HEK293 (cell line): ENCODE measurements around the gene SNX15.

Experiments
- CTCF ChIA-PET: fragments of 350-600 bp; formaldehyde crosslinking; extraction: SDS; loops from one replicate; lab custom pipeline; 2021; ENCODE audit warnings: antibody characterized with exemption; lab: Yijun Ruan, JAX
- POLR2A ChIA-PET: fragments of 300-600 bp; formaldehyde crosslinking; extraction: SDS; loops from one replicate; lab custom pipeline; 2020; ENCODE audit warnings: antibody characterized with exemption, inconsistent platforms; lab: Yijun Ruan, JAX
- H3K27ac ChIP-seq: fragments of 200-500 bp; sonication (Bioruptor generic); 2 replicates; pipeline ENCODE4 v1.5.1; 2014; ENCODE audit warnings: low read depth, low read length, control low read depth, inconsistent platforms; ENCODE audit errors: extremely low read depth
- H3K36me3 ChIP-seq, 2 experiments: fragments of 200-500 bp in 1 of 2; sonication (Bioruptor generic) in 1 of 2; 1 replicate in 1 of 2; 2 replicates in 1 of 2; pipeline ENCODE4 v1.5.1; 2014 to 2017; ENCODE audit warnings: inconsistent platforms in 2 of 2, low read length in 2 of 2; ENCODE audit not compliant: control insufficient read depth in 2 of 2, insufficient read depth in 1 of 2
- H3K4me1 ChIP-seq: fragments of 200-500 bp; sonication (Bioruptor generic); 2 replicates; pipeline ENCODE4 v1.5.1; 2014; ENCODE audit warnings: mild to moderate bottlenecking, low read length, inconsistent platforms; ENCODE audit not compliant: control insufficient read depth, insufficient read depth
- H3K4me3 ChIP-seq: 2 replicates; pipeline ENCODE4 v1.5.1; 2011; ENCODE audit warnings: low read depth, mild to moderate bottlenecking, control low read depth, low read length, moderate library complexity
- H3K9me3 ChIP-seq: fragments of 200-500 bp; sonication (Bioruptor generic); 2 replicates; pipeline ENCODE4 v1.5.1; 2014; ENCODE audit warnings: low read depth, low read length, inconsistent platforms; ENCODE audit not compliant: control insufficient read depth, insufficient read depth
- BCL11B ChIP-seq: fragments of 450-650 bp; formaldehyde crosslinking; IDR thresholded peaks from 2 replicates; pipeline ENCODE4 v1.5.1; 2016; ENCODE audit warnings: low read depth, missing biosample characterization, missing genetic modification characterization
- BCL6B ChIP-seq: fragments of 450-650 bp; formaldehyde crosslinking; IDR thresholded peaks from 2 replicates; pipeline ENCODE4 v1.5.1; 2017; ENCODE audit warnings: missing biosample characterization, missing genetic modification characterization
- EGR2 ChIP-seq: fragments of 450-650 bp; formaldehyde crosslinking; IDR thresholded peaks from 2 replicates; pipeline ENCODE4 v1.5.1; 2016; ENCODE audit warnings: low read depth, missing biosample characterization, missing genetic modification characterization
- GLI2 ChIP-seq: fragments of 450-650 bp; formaldehyde crosslinking; IDR thresholded peaks from 2 replicates; pipeline ENCODE4; 2017; ENCODE audit warnings: missing biosample characterization, missing genetic modification characterization, low read depth, borderline replicate concordance
- GLI4 ChIP-seq: fragments of 450-650 bp; formaldehyde crosslinking; IDR thresholded peaks from 2 replicates; pipeline ENCODE4 v1.5.1; 2016; ENCODE audit warnings: missing biosample characterization, missing genetic modification characterization
- GLIS1 ChIP-seq: fragments of 450-650 bp; formaldehyde crosslinking; IDR thresholded peaks from 2 replicates; pipeline ENCODE4 v1.5.1; 2016; ENCODE audit warnings: missing biosample characterization, missing genetic modification characterization
- GLIS2 ChIP-seq: fragments of 450-650 bp; formaldehyde crosslinking; IDR thresholded peaks from 2 replicates; pipeline ENCODE4 v1.5.1; 2016; ENCODE audit warnings: missing biosample characterization, missing genetic modification characterization
- KLF1 ChIP-seq: fragments of 450-650 bp; formaldehyde crosslinking; IDR thresholded peaks from 2 replicates; pipeline ENCODE4 v1.5.1; 2016; ENCODE audit warnings: missing biosample characterization, missing genetic modification characterization
- PATZ1 ChIP-seq: fragments of 450-650 bp; formaldehyde crosslinking; IDR thresholded peaks from 2 replicates; pipeline ENCODE4 v1.5.1; 2016; ENCODE audit warnings: missing biosample characterization, missing genetic modification characterization
- PRDM4 ChIP-seq: fragments of 450-650 bp; formaldehyde crosslinking; IDR thresholded peaks from 2 replicates; pipeline ENCODE4 v1.5.1; 2017; ENCODE audit warnings: missing biosample characterization, missing genetic modification characterization
- ZEB2 ChIP-seq: fragments of 450-650 bp; formaldehyde crosslinking; IDR thresholded peaks from 2 replicates; pipeline ENCODE4 v1.5.1; 2016; ENCODE audit warnings: missing biosample characterization, missing genetic modification characterization
- ZNF132 ChIP-seq: fragments of 450-650 bp; formaldehyde crosslinking; IDR thresholded peaks from 2 replicates; pipeline ENCODE4 v1.5.1; 2017; ENCODE audit warnings: missing biosample characterization, missing genetic modification characterization, borderline replicate concordance
- ZNF157 ChIP-seq: fragments of 450-650 bp; formaldehyde crosslinking; IDR thresholded peaks from 2 replicates; pipeline ENCODE4 v1.5.1; 2016; ENCODE audit warnings: missing biosample characterization, missing genetic modification characterization
- ZNF175 ChIP-seq: fragments of 450-650 bp; formaldehyde crosslinking; IDR thresholded peaks from 2 replicates; pipeline ENCODE4 v1.5.1; 2016; ENCODE audit warnings: missing biosample characterization, missing genetic modification characterization
- ZNF184 ChIP-seq: fragments of 450-650 bp; IDR thresholded peaks from 2 replicates; pipeline ENCODE4 v1.5.1; 2018; ENCODE audit warnings: missing biosample characterization, mild to moderate bottlenecking, missing genetic modification characterization
- ZNF19 ChIP-seq: fragments of 450-650 bp; formaldehyde crosslinking; IDR thresholded peaks from 2 replicates; pipeline ENCODE4; 2016; ENCODE audit warnings: missing biosample characterization, missing genetic modification characterization, low read depth
- ZNF311 ChIP-seq: fragments of 450-650 bp; formaldehyde crosslinking; IDR thresholded peaks from 2 replicates; pipeline ENCODE4 v1.5.1; 2017; ENCODE audit warnings: missing biosample characterization, missing genetic modification characterization, borderline replicate concordance
- ZNF621 ChIP-seq: fragments of 450-650 bp; formaldehyde crosslinking; IDR thresholded peaks from 2 replicates; pipeline ENCODE4 v1.5.1; 2017; ENCODE audit warnings: missing biosample characterization, missing genetic modification characterization
- ZNF629 ChIP-seq: fragments of 450-650 bp; formaldehyde crosslinking; IDR thresholded peaks from 2 replicates; pipeline ENCODE4 v1.5.1; 2017; ENCODE audit warnings: missing biosample characterization, missing genetic modification characterization
- ZNF654 ChIP-seq: fragments of 450-650 bp; formaldehyde crosslinking; IDR thresholded peaks from 2 replicates; pipeline ENCODE4 v1.5.1; 2016; ENCODE audit warnings: low read depth, missing biosample characterization, missing genetic modification characterization
- ZNF677 ChIP-seq: fragments of 450-650 bp; IDR thresholded peaks from 2 replicates; pipeline ENCODE4 v1.5.0; 2018; ENCODE audit warnings: missing biosample characterization, mild to moderate bottlenecking, missing genetic modification characterization, moderate library complexity
- ZNF701 ChIP-seq: fragments of 450-650 bp; formaldehyde crosslinking; IDR thresholded peaks from 2 replicates; pipeline ENCODE4 v1.5.1; 2016; ENCODE audit warnings: missing biosample characterization, missing genetic modification characterization
- ZNF830 ChIP-seq: fragments of 450-650 bp; IDR thresholded peaks from 2 replicates; pipeline ENCODE4 v1.5.0; 2018; ENCODE audit warnings: missing biosample characterization, missing genetic modification characterization, low read depth, mild to moderate bottlenecking, moderate library complexity
- TF ChIP-seq, protein P1 (sequence below): fragments of 450-650 bp; formaldehyde crosslinking; IDR thresholded peaks from 2 replicates; pipeline ENCODE4 v1.5.1; 2016; ENCODE audit warnings: missing biosample characterization, missing genetic modification characterization
- TF ChIP-seq, protein P2 (sequence below): fragments of 450-650 bp; formaldehyde crosslinking; IDR thresholded peaks from 2 replicates; pipeline ENCODE4 v1.5.1; 2017; ENCODE audit warnings: missing biosample characterization, missing genetic modification characterization

The SNX15 gene

DNA sequence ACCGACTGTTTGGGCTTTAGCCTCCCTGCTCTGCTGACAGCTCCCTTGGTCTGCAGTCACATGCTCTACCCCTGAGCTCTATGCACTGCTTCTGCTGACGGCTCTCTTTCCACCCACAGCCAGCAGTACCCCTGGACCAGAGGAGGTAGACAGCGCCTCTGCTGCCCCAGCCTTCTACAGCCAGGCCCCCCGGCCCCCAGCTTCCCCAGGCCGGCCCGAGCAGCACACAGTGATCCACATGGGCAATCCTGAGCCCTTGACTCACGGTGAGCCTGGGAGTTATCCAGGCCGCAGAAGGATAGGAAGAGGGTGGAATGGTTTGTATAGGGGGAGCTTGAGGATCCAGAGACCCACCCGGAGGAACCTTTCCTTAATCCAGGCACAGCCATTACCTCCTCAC is 59.6 kb downstream of the SNX15 start (continued):
- TF ChIP-seq ZNF157 (tag by site-specific recombination), result no peak
- no peak for TF ChIP-seq ZNF830 (tag by site-specific recombination)
- TF ChIP-seq KLF1 (tag by site-specific recombination), result no peak
- no peak for TF ChIP-seq ZNF175 (tag by site-specific recombination)
- no peak for TF ChIP-seq GLI4
- no peak for TF ChIP-seq ZNF654 (tag by site-specific recombination)
- TF ChIP-seq GLIS1, result no peak
- TF ChIP-seq, all 188 proteins: peak for 0

DNA sequence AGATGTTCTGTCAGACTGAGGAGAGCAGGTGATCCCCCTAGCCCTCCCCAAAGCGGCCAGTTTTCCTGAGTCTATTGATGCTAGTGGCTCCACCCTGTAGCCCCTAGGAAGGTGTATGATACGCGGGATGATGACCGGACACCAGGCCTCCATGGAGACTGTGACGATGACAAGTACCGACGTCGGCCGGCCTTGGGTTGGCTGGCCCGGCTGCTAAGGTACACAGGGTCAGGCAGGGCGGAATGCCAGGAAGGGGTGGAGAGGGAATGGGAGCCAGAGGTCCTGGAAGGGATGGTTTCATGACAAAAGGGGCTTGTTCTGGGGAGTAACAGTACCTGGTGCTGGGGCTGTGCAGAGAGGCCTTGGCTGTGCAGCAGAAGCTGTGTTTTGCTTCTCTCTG is 60.0 kb downstream of the SNX15 start:
- peaks cover 0 to 56% of the 10 kb centered on the region in 2 experiments; a peak in 1 of 3 replicates for H3K36me3 ChIP-seq
- H3K4me3 ChIP-seq, result no peak overlapping the region
- peaks cover 3% of the 10 kb centered on the region; the same call in 1 of the 2 replicates for H3K4me1 ChIP-seq
- H3K9me3 ChIP-seq, result no peaks in the 10 kb centered on the region
- no peak overlapping the region for H3K27ac ChIP-seq
- CTCF ChIA-PET, result interaction anchor here (0.6 kb wide), 1 partner anchor 15 kb away, joined by 3 read pairs; no protein-coding TSS in a partner anchor
- POLR2A ChIA-PET, result interaction anchor here (0.9 kb wide), 1 partner anchor 15 kb away, joined by 4 read pairs; no protein-coding TSS in a partner anchor
- TF ChIP-seq ZNF621 (tag by site-specific recombination) (no peak), ZNF19 (tag by site-specific recombination) (no peak), ZEB2 (tag by site-specific recombination) (no peak), ZNF629 (tag by site-specific recombination) (no peak), PATZ1 (tag by site-specific recombination) (no peak), BCL11B (no peak), PRDM4 (tag by site-specific recombination) (no peak), KLF1 (tag by site-specific recombination) (no peak), ZNF311 (tag by site-specific recombination) (no peak), ZNF132 (tag by site-specific recombination) (no peak), EGR2 (tag by site-specific recombination) (no peak), ZNF677 (no peak), GLI2 (no peak), GLIS2 (no peak), ZNF184 (tag by site-specific recombination) (no peak), BCL6B (no peak), ZNF701 (no peak)
- TF ChIP-seq, protein P1, sequence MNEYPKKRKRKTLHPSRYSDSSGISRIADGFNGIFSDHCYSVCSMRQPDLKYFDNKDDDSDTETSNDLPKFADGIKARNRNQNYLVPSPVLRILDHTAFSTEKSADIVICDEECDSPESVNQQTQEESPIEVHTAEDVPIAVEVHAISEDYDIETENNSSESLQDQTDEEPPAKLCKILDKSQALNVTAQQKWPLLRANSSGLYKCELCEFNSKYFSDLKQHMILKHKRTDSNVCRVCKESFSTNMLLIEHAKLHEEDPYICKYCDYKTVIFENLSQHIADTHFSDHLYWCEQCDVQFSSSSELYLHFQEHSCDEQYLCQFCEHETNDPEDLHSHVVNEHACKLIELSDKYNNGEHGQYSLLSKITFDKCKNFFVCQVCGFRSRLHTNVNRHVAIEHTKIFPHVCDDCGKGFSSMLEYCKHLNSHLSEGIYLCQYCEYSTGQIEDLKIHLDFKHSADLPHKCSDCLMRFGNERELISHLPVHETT, result no peak
- TF ChIP-seq, protein P2, sequence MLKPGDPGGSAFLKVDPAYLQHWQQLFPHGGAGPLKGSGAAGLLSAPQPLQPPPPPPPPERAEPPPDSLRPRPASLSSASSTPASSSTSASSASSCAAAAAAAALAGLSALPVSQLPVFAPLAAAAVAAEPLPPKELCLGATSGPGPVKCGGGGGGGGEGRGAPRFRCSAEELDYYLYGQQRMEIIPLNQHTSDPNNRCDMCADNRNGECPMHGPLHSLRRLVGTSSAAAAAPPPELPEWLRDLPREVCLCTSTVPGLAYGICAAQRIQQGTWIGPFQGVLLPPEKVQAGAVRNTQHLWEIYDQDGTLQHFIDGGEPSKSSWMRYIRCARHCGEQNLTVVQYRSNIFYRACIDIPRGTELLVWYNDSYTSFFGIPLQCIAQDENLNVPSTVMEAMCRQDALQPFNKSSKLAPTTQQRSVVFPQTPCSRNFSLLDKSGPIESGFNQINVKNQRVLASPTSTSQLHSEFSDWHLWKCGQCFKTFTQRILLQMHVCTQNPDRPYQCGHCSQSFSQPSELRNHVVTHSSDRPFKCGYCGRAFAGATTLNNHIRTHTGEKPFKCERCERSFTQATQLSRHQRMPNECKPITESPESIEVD (tag by site-specific recombination), result no peak
